Limb (tissue), 2 donors: ENCODE data around the gene TMEM214.

Experiments used
- DNase-seq, 2 donors: peaks; one replicate each; pipeline ENCODE4 v3.0.0-alpha.2; 2016; ENCODE audit errors: extremely low spot score in 2 of 2

Gene TMEM214, protein sequence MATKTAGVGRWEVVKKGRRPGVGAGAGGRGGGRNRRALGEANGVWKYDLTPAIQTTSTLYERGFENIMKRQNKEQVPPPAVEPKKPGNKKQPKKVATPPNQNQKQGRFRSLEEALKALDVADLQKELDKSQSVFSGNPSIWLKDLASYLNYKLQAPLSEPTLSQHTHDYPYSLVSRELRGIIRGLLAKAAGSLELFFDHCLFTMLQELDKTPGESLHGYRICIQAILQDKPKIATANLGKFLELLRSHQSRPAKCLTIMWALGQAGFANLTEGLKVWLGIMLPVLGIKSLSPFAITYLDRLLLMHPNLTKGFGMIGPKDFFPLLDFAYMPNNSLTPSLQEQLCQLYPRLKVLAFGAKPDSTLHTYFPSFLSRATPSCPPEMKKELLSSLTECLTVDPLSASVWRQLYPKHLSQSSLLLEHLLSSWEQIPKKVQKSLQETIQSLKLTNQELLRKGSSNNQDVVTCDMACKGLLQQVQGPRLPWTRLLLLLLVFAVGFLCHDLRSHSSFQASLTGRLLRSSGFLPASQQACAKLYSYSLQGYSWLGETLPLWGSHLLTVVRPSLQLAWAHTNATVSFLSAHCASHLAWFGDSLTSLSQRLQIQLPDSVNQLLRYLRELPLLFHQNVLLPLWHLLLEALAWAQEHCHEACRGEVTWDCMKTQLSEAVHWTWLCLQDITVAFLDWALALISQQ

GRCh38 chr2:27032495-27033252, at the start of gene TMEM214:
TSS of gene TMEM214 (plus strand) at chr2:27032965. CDS start at chr2:27033016, 51 bp downstream.
- peak; percentile 90 to 93 for DNase-seq

DNA sequence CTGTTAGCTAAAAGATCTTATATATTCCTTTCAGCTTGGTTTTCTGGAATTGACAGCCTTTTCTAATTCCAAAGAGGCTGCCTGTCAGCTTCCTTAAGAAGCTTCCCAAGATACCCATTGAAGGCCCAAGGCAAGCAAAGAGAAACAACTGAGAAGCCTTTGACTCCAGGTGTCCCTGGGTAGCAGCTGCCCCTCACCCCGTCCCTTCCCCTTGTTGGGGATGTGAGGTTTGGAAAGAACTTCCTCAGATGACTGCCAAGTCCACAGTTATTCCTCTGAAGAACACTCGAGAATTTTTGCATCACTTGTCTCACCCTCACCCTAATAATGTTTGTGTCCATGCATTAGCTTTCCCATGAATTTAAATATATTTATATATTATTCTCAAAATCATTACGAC, 49.0 kb upstream of the TMEM214 start:
- no peak for DNase-seq

GRCh38 chr2:26985807-26986206, 47.0 kb upstream of the TMEM214 start:
- no peak for DNase-seq

- no peak for DNase-seq
Measured at GRCh38 chr2:26986576-26986975, 46.2 kb upstream of the TMEM214 start.

DNA sequence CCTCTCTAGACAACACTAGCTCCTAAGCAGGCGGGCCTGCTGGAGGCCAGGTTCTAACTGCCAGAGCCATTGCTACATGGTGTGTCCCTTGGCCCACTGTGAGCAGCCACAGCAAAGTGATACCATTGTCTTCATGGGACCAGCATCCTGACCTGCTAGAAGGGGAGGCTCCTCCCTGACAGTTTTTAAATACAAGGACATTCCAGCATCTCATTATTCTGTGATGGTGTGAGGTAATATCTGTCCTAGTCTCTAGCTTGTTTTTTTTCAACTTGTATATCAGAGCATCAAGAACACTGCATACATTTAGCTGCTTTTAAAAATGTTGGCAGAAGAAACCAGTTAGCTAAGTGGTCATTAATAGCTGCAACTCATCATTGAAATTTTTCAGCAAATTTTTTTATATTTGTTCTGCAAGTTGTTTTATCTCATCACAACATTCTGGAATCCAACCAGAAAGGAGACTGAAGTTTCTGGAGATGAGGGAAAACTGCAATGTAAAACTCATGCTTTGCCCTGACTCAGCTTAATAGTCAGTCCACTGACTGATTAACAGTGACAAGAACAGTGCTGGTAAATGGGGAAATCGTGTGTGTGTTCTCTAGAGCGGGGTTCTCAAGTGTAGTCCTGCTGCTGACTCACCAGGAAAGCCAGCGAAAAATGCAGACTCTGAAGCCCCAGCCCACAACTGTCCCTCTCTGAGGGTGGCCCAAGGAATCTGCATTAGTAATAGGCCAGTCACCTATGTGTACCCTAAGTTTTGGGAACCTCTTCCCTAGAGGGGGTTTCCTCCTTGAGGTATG, 44.5 kb upstream of the TMEM214 start:
- no peak for DNase-seq

- no peak for DNase-seq
Measured at GRCh38 chr2:26989156-26989555, 43.6 kb upstream of the TMEM214 start.

GRCh38 chr2:26991717-26992116, 41.0 kb upstream of the TMEM214 start:
- DNase-seq: no peak

DNA sequence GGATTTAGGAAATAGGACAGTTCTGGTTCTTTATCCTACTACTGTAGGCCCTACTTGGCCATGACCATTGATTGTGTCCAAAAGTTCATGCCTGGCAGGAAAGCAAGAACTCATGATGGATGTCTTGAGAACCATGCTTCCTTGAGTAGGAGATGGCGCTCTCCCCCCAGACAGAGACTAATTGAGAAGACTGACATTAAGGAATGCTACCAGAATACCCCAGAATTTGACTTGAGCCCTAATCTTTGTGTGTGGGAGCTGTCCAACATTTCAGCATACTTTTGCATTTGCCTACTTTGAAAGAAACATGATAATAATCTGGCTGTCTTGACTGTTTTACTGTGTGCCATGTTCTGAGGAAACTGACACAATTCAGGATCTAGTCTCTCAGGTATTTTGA, 39.0 kb upstream of the TMEM214 start:
- DNase-seq: no peak

GRCh38 chr2:26994983-26995382, 37.8 kb upstream of the TMEM214 start:
- no peak for DNase-seq

- no peak for DNase-seq
Measured at GRCh38 chr2:26997394-26997793, 35.4 kb upstream of the TMEM214 start.

DNA sequence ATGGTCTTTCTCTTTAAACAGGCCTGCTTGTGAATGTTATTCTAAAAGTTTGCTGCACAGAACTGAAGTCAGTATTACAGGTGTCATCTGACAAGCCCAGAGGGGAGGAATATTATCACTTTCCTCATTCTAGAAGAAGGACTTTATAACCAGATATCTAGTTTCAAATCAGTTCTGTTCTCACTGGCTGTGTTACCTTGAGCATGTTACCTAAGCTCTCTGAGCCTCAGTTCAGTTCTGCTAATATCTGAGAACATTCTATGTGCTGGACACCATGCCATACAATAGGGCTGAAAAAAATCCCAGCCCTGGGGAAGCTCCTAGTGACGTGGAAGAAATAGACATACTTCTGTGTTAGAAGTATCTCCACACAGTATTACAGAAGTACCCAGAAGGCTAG, 34.4 kb upstream of the TMEM214 start:
- DNase-seq: no peak

- DNase-seq: no peak
Measured at GRCh38 chr2:27000228-27000627, 32.5 kb upstream of the TMEM214 start.

DNA sequence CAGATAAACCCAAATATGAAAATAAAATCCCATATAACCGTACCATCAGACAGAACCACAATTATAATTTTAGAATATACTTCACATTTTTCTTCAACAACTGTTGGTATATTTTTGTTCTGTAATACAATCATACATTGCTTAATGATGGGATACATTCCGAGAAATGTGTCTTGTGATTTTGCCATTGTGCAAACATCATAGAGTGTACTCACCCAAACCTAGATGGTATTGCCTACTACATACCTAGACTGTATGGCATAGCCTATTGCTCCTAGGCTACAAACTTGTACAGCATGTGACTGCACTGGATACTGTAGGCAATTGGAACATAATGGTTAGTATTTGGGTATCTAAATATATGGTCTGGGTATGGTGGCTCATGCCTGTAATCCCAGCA, 31.8 kb upstream of the TMEM214 start:
- DNase-seq: no peak

- no peak for DNase-seq
Measured at GRCh38 chr2:27001950-27002349, 30.8 kb upstream of the TMEM214 start.

DNA sequence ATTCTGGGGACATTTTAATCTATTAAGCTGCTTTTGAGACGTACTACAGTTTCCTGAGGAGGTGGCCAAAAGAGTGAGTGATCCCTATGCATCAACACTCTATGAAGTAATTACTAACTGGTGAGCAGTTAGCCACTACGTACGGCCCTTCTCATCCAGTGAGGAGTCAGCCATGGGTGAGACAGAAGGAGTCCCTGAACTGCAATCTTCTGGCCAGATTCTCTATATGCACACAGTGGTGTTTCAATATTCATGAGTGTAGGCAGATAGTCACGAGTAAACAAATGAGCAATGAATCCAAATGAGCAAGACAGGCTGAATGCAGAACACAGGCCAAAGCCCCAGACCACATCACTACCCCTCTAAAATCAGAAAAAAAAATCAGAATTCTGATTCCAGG, 29.8 kb upstream of the TMEM214 start:
- no peak for DNase-seq

DNA sequence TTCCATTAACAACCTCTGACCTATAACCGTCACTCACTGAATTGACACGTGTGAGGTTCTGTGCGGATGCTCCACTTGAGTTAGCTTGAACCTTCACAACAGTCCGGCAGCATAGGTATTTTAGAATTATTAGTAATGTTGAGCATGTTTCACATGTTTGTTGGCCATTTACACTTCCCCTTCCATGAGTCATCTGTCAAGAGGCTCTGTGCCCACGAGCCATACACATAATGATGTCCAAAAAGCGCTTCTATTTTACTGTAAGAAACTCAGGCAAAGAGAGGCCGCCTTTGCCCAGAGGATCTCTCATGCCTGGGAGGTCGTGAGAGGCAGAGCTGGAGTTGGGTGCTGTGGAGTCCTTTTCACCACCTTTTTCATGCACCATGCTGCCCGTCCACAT, 28.9 kb upstream of the TMEM214 start:
- DNase-seq: no peak

GRCh38 chr2:27006602-27007415, 26.0 kb upstream of the TMEM214 start:
- no peak for DNase-seq

- no peak for DNase-seq
Measured at GRCh38 chr2:27007416-27008374, 25.1 kb upstream of the TMEM214 start.

DNA sequence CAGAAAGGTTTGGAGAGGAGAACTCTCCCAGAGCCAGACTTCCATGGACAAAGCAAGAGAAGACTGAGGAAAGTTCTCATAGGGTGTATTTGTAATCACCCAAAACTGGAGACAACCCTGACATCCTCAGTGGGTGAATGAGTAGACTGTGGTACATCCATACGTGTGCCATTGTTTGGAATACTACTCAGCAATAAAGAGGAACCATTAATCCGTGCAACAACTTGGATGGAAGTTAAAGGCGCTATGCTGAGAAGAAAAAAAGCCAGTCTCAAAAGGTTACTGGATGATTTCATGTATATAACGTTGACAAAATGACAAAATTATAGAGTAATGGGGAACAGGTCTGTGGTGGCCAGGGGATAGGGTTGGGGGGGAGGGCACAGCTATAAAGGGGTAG, 24.1 kb upstream of the TMEM214 start:
- DNase-seq: no peak
